ENCODE measurements around the gene GTPBP8. TPM values are rescaled to one million over a fixed set of nuclear protein-coding genes. Genes with fewer than 3 reads are reported as not detected.

GTPBP8 gene
- polyA plus RNA-seq, 1 donor from 2014 or later, result 32.4 TPM

DNA sequence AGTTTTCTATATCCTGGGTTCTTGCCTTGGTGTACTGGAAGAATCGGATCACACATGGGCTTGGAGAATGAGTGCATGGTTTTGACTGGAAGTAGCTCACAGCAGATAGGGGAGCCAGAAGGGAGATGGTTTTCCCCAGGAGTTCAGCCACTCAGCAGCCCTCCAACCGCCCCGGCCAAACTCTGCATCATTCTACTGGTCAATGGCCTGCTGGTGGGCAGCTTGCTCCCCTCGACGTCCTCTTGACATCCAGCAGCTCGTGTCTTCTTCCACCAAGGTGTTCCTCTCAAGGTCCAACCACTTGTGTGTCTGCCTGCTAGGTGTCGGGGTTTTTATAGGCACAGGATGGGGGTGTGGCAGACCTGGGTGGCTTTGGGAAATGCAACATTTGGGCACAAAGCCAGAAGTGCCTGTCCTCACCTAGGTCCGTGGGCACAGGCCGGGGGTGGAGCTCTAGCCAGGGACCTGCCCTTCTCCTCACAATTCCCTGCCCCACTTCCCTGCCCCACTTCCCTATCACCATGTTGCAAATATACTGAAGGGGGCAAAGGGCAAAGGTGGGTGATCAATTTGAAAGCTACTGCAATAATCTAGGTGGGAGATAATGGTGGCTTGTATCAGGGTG is 3.0 kb upstream of the GTPBP8 start:
- no peaks in the 10 kb centered on the region for H3K9me3 ChIP-seq (ENCODE audit: low read length)
- TF ChIP-seq POLR2AphosphoS5 (IDR thresholded peaks at IDR 0.05) (no peak), SMC3 (conservative IDR thresholded peaks at IDR 0.05; ENCODE audit: poor library complexity) (no peak), EZH2 (IDR thresholded peaks at IDR 0.05; ENCODE audit: borderline replicate concordance, insufficient read depth, low read length, poor library complexity, severe bottlenecking) (no peak), TAF1 (IDR thresholded peaks at IDR 0.05; ENCODE audit: low read depth) (no peak), MXI1 (conservative IDR thresholded peaks at IDR 0.05; ENCODE audit: poor library complexity, severe bottlenecking) (no peak), RAD21 (conservative IDR thresholded peaks at IDR 0.05) (no peak), EP300 (conservative IDR thresholded peaks at IDR 0.05; ENCODE audit: poor library complexity, severe bottlenecking) (no peak)
- TF ChIP-seq, protein P1, sequence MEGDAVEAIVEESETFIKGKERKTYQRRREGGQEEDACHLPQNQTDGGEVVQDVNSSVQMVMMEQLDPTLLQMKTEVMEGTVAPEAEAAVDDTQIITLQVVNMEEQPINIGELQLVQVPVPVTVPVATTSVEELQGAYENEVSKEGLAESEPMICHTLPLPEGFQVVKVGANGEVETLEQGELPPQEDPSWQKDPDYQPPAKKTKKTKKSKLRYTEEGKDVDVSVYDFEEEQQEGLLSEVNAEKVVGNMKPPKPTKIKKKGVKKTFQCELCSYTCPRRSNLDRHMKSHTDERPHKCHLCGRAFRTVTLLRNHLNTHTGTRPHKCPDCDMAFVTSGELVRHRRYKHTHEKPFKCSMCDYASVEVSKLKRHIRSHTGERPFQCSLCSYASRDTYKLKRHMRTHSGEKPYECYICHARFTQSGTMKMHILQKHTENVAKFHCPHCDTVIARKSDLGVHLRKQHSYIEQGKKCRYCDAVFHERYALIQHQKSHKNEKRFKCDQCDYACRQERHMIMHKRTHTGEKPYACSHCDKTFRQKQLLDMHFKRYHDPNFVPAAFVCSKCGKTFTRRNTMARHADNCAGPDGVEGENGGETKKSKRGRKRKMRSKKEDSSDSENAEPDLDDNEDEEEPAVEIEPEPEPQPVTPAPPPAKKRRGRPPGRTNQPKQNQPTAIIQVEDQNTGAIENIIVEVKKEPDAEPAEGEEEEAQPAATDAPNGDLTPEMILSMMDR (IDR thresholded peaks at IDR 0.05; ENCODE audit: poor library complexity, severe bottlenecking), result no peak
- TF ChIP-seq, protein P2, sequence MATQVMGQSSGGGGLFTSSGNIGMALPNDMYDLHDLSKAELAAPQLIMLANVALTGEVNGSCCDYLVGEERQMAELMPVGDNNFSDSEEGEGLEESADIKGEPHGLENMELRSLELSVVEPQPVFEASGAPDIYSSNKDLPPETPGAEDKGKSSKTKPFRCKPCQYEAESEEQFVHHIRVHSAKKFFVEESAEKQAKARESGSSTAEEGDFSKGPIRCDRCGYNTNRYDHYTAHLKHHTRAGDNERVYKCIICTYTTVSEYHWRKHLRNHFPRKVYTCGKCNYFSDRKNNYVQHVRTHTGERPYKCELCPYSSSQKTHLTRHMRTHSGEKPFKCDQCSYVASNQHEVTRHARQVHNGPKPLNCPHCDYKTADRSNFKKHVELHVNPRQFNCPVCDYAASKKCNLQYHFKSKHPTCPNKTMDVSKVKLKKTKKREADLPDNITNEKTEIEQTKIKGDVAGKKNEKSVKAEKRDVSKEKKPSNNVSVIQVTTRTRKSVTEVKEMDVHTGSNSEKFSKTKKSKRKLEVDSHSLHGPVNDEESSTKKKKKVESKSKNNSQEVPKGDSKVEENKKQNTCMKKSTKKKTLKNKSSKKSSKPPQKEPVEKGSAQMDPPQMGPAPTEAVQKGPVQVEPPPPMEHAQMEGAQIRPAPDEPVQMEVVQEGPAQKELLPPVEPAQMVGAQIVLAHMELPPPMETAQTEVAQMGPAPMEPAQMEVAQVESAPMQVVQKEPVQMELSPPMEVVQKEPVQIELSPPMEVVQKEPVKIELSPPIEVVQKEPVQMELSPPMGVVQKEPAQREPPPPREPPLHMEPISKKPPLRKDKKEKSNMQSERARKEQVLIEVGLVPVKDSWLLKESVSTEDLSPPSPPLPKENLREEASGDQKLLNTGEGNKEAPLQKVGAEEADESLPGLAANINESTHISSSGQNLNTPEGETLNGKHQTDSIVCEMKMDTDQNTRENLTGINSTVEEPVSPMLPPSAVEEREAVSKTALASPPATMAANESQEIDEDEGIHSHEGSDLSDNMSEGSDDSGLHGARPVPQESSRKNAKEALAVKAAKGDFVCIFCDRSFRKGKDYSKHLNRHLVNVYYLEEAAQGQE (IDR thresholded peaks at IDR 0.05; ENCODE audit: borderline replicate concordance), result no peak
- H3F3A ChIP-seq (ENCODE audit: insufficient read depth, low read length, poor library complexity, severe bottlenecking), result peaks cover 6% of the 10 kb centered on the region
- no peak overlapping the region for H3K4me2 ChIP-seq (ENCODE audit: low read length)
- no peaks in the 10 kb centered on the region for H3K36me3 ChIP-seq (ENCODE audit: insufficient read depth, low read length)
- no peaks in the 10 kb centered on the region for H3K9me2 ChIP-seq (ENCODE audit: insufficient read depth, low read length)
- H3K27me3 ChIP-seq (ENCODE audit: insufficient read depth, low read depth, low read length), result no peaks in the 10 kb centered on the region
- H4K20me1 ChIP-seq (ENCODE audit: insufficient read depth), result no peaks in the 10 kb centered on the region
- H3K27ac ChIP-seq (ENCODE audit: low read length), result no peak overlapping the region
- no peak overlapping the region for H2AFZ ChIP-seq (ENCODE audit: low read depth, low read length)
- peaks cover 15% of the 10 kb centered on the region for H3K79me2 ChIP-seq (replicated peaks; ENCODE audit: insufficient read depth, low read length)
- H3K9ac ChIP-seq (ENCODE audit: low read length), result no peak overlapping the region
- H3K4me3 ChIP-seq (ENCODE audit: low read length), result no peak overlapping the region

DNA sequence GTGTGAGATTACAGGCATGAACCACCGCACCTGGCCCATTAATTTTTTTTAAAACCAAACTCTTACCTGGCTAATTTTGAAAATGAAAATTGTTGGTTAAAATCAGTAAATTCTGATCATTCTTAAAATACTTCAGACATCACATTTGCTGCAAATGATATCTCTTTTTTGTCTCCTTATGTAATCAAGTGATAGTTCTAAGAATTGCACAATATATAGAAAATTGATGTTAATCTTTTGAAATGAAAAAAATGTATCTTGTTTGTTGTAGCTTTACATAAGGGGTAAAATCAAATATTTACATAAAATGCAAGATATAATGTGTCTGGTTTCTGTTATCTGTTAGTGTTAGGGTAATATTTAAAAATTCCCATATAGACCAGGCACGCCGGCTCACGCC is 5.0 kb downstream of the GTPBP8 start:
- Histone ChIP-seq H3K9me2 (ENCODE audit: insufficient read depth, low read length) (no peaks in the 10 kb centered on the region), H3K4me3 (ENCODE audit: low read length) (no peak overlapping the region), H4K20me1 (ENCODE audit: insufficient read depth) (no peaks in the 10 kb centered on the region), H3K27ac (ENCODE audit: low read length) (no peak overlapping the region), H3K27me3 (ENCODE audit: insufficient read depth, low read depth, low read length) (no peaks in the 10 kb centered on the region), H3K9me3 (ENCODE audit: low read length) (no peaks in the 10 kb centered on the region), H3K4me2 (ENCODE audit: low read length) (no peak overlapping the region), H3K9ac (ENCODE audit: low read length) (no peak overlapping the region), H3K79me2 (replicated peaks; ENCODE audit: insufficient read depth, low read length) (peaks cover 23% of the 10 kb centered on the region), H3K36me3 (ENCODE audit: insufficient read depth, low read length) (peaks cover 2% of the 10 kb centered on the region), H3F3A (ENCODE audit: insufficient read depth, low read length, poor library complexity, severe bottlenecking) (no peaks in the 10 kb centered on the region), H2AFZ (ENCODE audit: low read depth, low read length) (no peak overlapping the region)
- TF ChIP-seq, protein P2 (IDR thresholded peaks at IDR 0.05; ENCODE audit: borderline replicate concordance), result no peak
- TF ChIP-seq RAD21 (conservative IDR thresholded peaks at IDR 0.05) (no peak), EZH2 (IDR thresholded peaks at IDR 0.05; ENCODE audit: borderline replicate concordance, insufficient read depth, low read length, poor library complexity, severe bottlenecking) (no peak)

Data from neural cell (in vitro differentiated cells).